Measurements from ENCODE around the gene RAP1GAP2.
"Not testable (repeated sequence)": the region's sequence is repeated elsewhere in the genome, so short reads cannot be mapped to it uniquely, and the experiment has no call there.

RAP1GAP2 gene

DNA sequence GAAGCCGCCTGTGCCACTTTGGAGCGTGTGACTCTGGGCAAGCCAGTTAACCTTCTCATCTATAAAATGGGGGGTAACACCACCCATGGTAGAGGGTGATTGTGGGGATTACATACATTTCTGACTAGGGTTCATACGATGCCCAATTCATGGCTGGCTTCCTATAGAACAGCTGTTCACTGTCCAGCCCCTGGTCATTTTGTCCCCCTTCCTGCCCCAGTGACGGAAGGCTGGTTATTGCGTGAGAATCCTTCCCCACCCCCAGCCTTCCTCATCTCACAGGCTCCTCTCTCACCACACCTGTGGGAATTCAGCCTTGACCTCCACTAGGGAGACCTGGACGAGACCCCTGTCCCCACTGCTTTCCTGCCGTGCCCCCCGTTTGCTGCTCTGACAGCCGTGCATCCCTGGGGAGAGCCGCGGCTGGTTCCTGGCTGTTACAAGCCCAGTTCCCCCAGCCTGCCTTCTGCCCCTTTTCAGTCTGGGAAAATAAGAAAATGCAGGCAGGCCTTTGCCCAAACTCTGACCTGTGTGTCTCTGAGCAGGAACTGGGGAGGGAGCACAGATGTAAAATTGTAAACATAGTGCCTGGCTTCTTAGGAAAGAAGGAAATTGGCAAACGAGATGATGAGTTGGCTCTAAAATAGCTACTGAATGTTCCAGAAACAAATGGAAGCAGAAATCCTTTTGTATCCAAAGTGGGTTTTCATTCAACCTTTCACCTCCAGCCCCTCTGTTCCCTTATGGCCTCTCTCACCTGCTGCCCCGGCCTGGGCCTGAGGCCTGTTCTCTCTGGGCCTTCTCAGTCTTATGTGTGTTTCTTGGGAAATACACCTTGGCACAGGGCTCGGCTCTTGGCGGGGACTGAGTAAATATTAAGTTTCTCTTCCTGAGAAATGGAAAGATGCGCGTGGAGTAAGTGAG lies 199.9 kb downstream of the RAP1GAP2 start:
- H3K27me3 ChIP-seq (replicated peaks): no peaks in the 10 kb centered on the region
- no peak overlapping the region for H3K27ac ChIP-seq
- no peaks in the 10 kb centered on the region for H3K36me3 ChIP-seq (replicated peaks)
- DNase-seq: no peak
- no peak overlapping the region for H3K4me3 ChIP-seq (ENCODE audit: low read depth, low read length)
- TF ChIP-seq CTCF (IDR thresholded peaks at IDR 0.05; ENCODE audit: low read depth, low read length, missing control alignments): no peak
- in situ Hi-C loops (cut with HindIII; ENCODE audit: low pct_ligation_motif_present, low sequenced_read_pairs): no loop called here

DNA sequence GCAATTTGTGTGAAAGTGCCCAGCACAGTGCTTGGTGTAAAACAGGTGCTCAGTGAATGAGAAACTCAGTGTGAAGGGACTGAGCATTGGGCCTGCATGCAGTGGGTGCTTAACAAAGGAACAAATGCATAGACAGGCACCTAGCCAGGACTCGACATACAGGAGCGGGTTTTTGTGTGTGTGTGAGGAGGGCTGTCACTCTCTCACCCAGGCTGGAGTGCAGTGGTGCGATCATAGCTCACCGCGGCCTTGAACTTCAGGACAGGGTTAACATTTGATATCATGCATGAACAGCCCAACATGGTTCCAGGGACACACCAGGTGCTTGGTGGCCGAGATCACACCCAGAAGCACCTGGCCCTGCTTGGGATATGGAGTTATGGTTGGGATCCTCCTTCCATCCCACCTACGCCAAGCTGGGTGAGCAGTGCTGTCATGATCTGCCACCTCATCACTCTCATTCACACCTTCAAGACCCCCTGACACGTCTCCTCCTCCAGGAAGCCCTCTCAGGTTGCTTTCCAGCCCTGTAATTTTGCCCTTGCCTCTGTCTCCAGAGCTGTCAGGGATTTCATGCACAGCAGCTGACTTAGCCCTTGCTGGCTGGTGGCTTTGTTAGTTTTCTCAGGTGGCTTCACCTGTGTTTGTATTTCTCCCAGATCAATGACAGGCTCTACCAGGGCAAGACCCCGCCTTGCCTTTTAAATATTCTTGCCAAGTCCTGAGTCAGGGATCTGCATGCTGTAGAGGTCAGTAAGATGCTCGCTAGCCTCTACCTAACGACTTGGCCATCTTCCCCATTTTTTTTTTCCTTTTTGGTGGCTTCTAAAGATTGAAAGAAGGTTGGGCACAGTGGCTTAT lies 200.8 kb downstream of the RAP1GAP2 start:
- in situ Hi-C loops (cut with HindIII; ENCODE audit: low pct_ligation_motif_present, low sequenced_read_pairs): no loop called here
- Histone ChIP-seq H3K27me3 (replicated peaks) (no peaks in the 10 kb centered on the region), H3K36me3 (replicated peaks) (no peaks in the 10 kb centered on the region), H3K4me3 (ENCODE audit: low read depth, low read length) (no peak overlapping the region), H3K27ac (no peak overlapping the region)
- DNase-seq: no peak
- no peak for TF ChIP-seq CTCF (IDR thresholded peaks at IDR 0.05; ENCODE audit: low read depth, low read length, missing control alignments)

DNA sequence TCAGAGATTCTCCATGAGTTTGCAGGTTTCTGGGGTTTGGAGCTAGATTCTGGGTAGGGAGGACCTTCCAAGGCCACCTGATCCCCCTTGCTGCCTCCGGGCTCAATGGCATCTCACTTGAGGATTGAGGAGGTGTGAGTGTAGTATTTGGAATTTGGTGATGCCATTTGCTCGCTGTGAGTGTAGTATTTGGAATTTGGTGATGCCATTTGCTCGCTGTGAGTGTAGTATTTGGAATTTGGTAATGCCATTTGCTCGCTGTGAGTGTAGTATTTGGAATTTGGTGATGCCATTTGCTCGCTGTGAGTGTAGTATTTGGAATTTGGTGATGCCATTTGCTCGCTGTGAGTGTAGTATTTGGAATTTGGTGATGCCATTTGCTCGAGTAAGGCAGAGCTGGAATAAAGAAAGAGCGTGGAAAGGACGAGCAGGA lies 202.2 kb downstream of the RAP1GAP2 start:
- in situ Hi-C loops (cut with HindIII; ENCODE audit: low pct_ligation_motif_present, low sequenced_read_pairs); H3K4me3 ChIP-seq (ENCODE audit: low read depth, low read length); H3K27me3 ChIP-seq (replicated peaks); H3K36me3 ChIP-seq (replicated peaks): not testable (repeated sequence)
- H3K27ac ChIP-seq: peak overlapping the region; percentile 41
- DNase-seq: peak; percentile 62

DNA sequence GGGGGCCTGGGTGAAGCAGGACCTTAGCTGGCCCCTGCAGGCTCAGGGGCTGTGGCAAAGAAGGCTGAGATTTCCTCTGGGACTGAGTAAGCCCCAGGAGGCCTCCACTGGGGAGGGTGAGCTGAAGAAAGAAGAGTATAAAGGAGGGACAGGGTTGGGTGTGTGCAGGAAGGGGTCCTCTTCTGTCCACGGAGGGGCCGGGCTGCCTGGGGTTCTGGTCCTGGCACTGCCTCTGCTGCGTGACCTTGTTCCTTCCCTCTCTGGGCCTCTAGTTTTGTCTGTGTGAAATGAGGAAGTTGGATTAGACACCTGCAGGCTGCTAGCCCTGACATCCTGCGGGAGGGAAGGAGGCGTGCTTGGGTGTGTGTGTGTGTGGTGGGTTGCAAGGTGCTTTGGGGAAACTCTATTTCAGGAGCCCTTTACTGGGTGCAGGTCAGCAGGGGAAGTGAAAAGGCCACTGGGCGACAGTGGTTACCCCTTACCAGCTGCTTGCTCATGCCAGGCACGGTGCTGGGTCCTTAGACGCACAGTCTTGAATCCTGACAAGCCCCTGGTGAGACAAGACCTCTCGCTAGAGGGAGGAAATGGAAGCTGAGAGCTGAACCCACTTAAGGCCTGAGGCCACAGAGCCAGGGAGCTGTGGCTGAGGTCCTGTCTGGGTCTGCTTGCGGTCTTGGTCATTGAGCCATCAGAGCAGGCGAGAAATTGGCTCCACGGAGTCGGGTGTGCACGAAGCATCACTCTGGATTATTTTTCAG lies 206.5 kb downstream of the RAP1GAP2 start:
- DNase-seq: no peak
- Histone ChIP-seq H3K27me3 (replicated peaks) (no peaks in the 10 kb centered on the region), H3K36me3 (replicated peaks) (no peaks in the 10 kb centered on the region), H3K4me3 (ENCODE audit: low read depth, low read length) (no peak overlapping the region), H3K27ac (no peak overlapping the region)
- in situ Hi-C loops (cut with HindIII; ENCODE audit: low pct_ligation_motif_present, low sequenced_read_pairs): no loop called here
- no peak for TF ChIP-seq CTCF (IDR thresholded peaks at IDR 0.05; ENCODE audit: low read depth, low read length, missing control alignments)

- no peak for TF ChIP-seq CTCF (IDR thresholded peaks at IDR 0.05; ENCODE audit: low read depth, low read length, missing control alignments)
- in situ Hi-C loops (cut with HindIII; ENCODE audit: low pct_ligation_motif_present, low sequenced_read_pairs): no loop called here
- H3K36me3 ChIP-seq (replicated peaks): no peaks in the 10 kb centered on the region
Measured at GRCh38 chr17:3003296-3004149, 207.3 kb downstream of the RAP1GAP2 start.

More at GRCh38 chr17:3003296-3004149, 207.3 kb downstream of the RAP1GAP2 start:
- Histone ChIP-seq H3K27ac (no peak overlapping the region), H3K4me3 (ENCODE audit: low read depth, low read length) (peak overlapping the region; percentile 15), H3K27me3 (replicated peaks) (no peaks in the 10 kb centered on the region)
- no peak for DNase-seq
